ENCODE data around the gene PRXL2B.

Gene PRXL2B, protein sequence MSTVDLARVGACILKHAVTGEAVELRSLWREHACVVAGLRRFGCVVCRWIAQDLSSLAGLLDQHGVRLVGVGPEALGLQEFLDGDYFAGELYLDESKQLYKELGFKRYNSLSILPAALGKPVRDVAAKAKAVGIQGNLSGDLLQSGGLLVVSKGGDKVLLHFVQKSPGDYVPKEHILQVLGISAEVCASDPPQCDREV

DNA sequence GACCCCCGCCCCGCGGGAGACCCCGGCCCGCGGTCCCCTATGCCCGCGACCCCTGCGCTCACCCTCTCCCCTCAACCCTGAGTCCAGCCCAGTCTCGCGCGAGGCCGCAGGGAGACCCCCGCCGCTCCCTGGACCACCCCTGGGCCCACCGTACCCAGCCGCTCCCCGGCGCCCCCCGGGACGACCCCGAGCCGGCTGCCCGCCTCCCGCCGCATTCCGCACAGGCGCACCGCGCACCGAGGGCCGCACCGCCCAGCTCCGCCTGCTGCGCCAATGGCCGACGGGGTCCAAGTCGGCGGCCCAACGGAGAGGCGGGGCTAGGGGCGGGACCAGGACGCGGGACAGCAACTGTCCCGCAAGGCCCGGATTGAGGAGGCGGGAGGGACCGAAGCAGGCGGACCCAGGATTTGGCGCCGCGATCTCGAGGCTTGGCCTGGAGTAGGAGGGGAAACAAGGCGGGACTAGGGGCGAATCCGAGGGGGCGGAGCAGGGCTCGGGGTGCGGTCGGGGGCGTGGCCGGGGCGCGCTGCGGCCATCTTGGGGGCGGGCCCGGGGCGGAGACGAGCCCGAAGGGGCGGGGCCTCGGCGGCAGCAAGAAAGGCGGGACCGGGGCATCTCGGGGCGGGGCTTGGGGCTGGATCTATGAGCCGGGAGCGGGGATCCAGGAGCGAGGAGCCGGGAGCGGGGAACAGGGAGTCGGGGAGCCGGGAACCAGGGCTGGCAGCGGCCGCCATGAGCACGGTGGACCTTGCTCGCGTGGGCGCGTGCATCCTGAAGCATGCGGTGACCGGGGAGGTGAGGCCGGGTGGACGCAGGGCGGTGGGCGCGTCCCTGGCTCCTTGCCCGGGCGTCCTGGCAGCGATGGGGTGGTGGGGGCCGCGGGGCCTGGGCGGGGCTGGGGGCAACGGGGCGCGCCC is at the start of gene PRXL2B:
TSS of gene PRXL2B (plus strand) at position 624 of the 917 bp plus-strand sequence. CDS start at position 733, 109 bp downstream.
- peak; percentile 97 for DNase-seq (ENCODE audit: low read depth)
- H3K4me3 ChIP-seq (ENCODE audit: low read depth, low read length), result peak within 1 kb of the TSS; percentile 69
- TF ChIP-seq, protein P1, sequence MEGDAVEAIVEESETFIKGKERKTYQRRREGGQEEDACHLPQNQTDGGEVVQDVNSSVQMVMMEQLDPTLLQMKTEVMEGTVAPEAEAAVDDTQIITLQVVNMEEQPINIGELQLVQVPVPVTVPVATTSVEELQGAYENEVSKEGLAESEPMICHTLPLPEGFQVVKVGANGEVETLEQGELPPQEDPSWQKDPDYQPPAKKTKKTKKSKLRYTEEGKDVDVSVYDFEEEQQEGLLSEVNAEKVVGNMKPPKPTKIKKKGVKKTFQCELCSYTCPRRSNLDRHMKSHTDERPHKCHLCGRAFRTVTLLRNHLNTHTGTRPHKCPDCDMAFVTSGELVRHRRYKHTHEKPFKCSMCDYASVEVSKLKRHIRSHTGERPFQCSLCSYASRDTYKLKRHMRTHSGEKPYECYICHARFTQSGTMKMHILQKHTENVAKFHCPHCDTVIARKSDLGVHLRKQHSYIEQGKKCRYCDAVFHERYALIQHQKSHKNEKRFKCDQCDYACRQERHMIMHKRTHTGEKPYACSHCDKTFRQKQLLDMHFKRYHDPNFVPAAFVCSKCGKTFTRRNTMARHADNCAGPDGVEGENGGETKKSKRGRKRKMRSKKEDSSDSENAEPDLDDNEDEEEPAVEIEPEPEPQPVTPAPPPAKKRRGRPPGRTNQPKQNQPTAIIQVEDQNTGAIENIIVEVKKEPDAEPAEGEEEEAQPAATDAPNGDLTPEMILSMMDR (IDR thresholded peaks at IDR 0.05; ENCODE audit: low read depth, low read length, missing control alignments), result no peak
- in situ Hi-C loops (cut with HindIII; ENCODE audit: low sequenced_read_pairs), result no loop called here

DNA sequence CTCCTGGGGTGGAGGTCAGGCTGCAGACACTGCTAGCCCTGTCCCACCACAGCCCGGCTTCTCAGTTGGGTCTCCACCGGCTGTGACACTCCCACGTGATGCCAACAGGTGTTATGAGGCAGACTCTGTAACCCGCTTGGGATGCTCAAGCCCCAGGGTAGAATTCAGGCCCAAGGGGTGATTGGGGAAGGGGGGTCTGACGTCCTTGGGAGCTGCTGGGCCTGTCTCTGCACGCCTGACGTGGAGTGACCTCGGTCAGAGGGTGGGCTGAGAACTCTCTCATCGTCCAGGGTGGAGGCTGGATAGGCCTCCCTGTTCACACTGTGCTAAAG is 48.8 kb upstream of the PRXL2B start:
- no peak for DNase-seq (ENCODE audit: low read depth)
- in situ Hi-C loops (cut with HindIII; ENCODE audit: low sequenced_read_pairs), result no loop called here

DNA sequence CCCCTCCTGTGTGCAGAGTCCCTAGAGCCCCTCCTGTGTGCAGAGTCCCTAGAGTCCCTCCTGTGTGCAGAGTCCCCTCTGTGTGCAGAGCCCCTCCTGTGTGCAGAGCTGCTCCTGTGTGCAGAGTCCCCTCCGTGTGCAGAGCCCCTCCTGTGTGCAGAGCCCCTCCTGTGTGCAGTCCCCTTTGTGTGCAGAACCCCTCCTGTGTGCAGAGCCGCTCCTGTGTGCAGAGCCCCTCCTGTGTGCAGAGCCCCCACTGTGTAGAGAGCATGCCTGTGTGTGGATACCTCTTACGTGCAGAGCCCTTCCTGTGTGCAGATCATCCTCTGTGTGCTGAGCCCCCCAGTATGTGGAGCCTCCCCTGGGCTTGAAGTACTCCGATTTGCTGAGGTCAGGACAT is 48.2 kb upstream of the PRXL2B start:
- TF ChIP-seq, protein P1 (IDR thresholded peaks at IDR 0.05; ENCODE audit: low read depth, low read length, missing control alignments), result no peak
- in situ Hi-C loops (cut with HindIII; ENCODE audit: low sequenced_read_pairs), result no loop called here
- no peak overlapping the region for H3K4me3 ChIP-seq (ENCODE audit: low read depth, low read length)

More for the DNA sequence above, 48.8 kb upstream of the PRXL2B start:
- TF ChIP-seq, protein P1 (IDR thresholded peaks at IDR 0.05; ENCODE audit: low read depth, low read length, missing control alignments), result no peak
- H3K4me3 ChIP-seq (ENCODE audit: low read depth, low read length), result no peak overlapping the region

DNA sequence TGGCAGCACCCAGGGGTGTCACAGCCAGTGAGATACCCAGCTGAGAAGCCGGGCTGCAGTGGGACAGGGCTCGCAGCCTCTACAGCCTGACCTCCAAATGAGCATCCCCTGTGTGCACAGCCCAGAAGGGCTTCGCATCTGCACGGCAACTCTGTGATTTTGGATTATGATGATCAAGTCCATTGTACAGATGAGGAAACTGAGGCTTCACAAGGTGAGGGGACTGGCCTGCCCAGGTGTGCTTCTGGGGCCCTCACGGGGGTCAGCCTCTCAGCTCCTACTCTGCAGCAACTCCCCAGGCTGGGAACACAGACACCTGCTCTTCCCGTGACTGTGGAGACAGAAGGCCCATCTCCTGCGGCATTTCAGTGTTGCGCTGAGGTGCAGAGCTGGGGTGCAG is 47.7 kb upstream of the PRXL2B start:
- TF ChIP-seq, protein P1 (IDR thresholded peaks at IDR 0.05; ENCODE audit: low read depth, low read length, missing control alignments), result no peak
- no peak overlapping the region for H3K4me3 ChIP-seq (ENCODE audit: low read depth, low read length)
- in situ Hi-C loops (cut with HindIII; ENCODE audit: low sequenced_read_pairs), result no loop called here
- no peak for DNase-seq (ENCODE audit: low read depth)

More for the DNA sequence above, 48.2 kb upstream of the PRXL2B start:
- no peak for DNase-seq (ENCODE audit: low read depth)

DNA sequence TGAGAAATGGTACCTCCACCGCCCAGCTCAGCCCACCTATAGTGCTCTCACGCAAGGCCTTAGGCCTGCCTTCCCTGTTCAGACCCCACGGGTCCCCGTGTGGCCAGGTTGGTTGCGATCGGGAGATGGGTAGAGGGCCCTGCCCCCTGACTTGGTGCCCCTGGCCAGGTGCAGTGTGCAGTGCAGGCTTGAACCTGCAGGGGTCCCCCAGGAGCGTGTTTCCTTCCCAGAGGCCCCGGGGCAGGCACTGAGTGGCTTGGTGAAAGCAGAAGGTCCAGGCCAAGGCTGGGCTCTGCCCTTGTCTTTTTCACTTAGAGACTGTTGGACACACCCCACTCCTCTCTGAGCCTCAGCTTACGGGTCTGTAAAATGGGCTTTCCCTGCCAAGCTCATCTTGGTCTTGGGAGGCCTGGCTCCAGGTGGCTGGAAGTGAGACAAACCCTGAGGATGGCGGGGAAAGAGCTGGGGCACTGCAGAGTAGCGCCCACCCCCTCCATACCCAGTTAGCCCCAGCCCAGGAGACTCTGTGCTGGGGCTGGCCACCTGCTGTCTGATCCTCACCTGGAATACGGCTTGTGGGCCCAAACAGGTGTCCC is 47.2 kb upstream of the PRXL2B start:
- no peak overlapping the region for H3K4me3 ChIP-seq (ENCODE audit: low read depth, low read length)
- no peak for DNase-seq (ENCODE audit: low read depth)
- in situ Hi-C loops (cut with HindIII; ENCODE audit: low sequenced_read_pairs), result no loop called here
- TF ChIP-seq, protein P1 (IDR thresholded peaks at IDR 0.05; ENCODE audit: low read depth, low read length, missing control alignments), result peak; percentile 19

DNA sequence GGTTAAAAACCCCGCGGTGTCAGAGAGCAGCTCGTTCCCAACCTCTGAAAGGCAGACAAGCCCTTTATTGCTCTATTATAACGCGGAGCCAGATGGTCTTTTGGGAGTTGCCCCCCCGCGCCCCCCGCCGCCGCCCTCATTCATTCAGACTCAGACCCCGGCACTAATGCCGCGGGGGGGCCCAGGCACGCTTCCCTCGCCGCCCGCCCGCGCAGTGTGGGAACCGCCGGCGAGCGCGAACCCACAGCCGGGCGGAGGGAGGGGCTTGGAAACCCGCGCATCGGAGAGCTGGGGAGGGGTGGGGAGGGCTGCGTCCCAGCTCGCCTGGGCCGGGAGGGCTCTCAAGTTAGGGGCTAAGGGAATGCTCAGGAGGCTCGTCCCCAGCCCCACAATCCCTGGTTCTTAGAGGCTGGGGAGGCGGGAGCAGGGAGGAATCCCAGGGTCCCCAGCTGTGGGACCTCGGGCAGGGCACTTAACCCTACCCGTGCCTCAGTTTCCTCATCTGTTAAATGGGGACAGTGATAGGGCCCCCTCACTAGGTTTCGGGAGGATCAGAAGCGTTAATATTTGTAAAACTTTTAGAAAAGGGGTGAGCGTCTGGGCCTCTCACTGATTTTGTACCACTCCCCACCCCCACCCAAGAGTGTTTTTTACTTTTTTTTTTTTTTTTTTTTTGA is 45.6 kb upstream of the PRXL2B start:
- H3K4me3 ChIP-seq (ENCODE audit: low read depth, low read length), result no peak overlapping the region
- in situ Hi-C loops (cut with HindIII; ENCODE audit: low sequenced_read_pairs), result no loop called here
- TF ChIP-seq, protein P1 (IDR thresholded peaks at IDR 0.05; ENCODE audit: low read depth, low read length, missing control alignments), result no peak
- DNase-seq (ENCODE audit: low read depth), result no peak

Measured in astrocyte of the cerebellum (primary cell).